A549 (cell line): Measurements from ENCODE around the gene MGAT2. TPM values are rescaled to one million over a fixed set of nuclear protein-coding genes. Genes with fewer than 3 reads are reported as not detected.

Experiments
- ATAC-seq, 2 experiments: fragments of 200-7000 bp in 1 of 2; fragments of >200 bp in 1 of 2; cut with Nextera tagmentation in 1 of 2; cut with Tn5 transposase in 1 of 2; 3 replicates each; pipeline versions ENCODE4 v1.8.0 to v1.9.1; 2018 to 2020; ENCODE audit warnings: mild to moderate bottlenecking in 1 of 2, moderate library complexity in 1 of 2
- CTCF ChIA-PET: fragments of 300-600 bp; sonication (Branson Sonifier 250); formaldehyde crosslinking; extraction: SDS; loops from one replicate; lab custom pipeline; 2021; ENCODE audit warnings: antibody characterized with exemption, inconsistent platforms; lab: Yijun Ruan, JAX
- POLR2A ChIA-PET: fragments of 350-600 bp; formaldehyde crosslinking; extraction: SDS; loops from one replicate; lab custom pipeline; 2021; ENCODE audit warnings: antibody characterized with exemption, inconsistent platforms; lab: Yijun Ruan, JAX
- DNase-seq, 2 experiments: peaks; one replicate each; pipeline versions ENCODE4 v3.0.0 to v3.0.0-alpha.2; 2011 to 2016; ENCODE audit warnings: low read depth in 1 of 2, low spot score in 1 of 2
- FAIRE-seq: peaks from 2 replicates; lab custom pipeline; 2011; peaks lifted over from hg19 to GRCh38; lab: Jason Lieb, UNC
- H3K27ac ChIP-seq, 2 experiments: fragments of >200 bp; sonication (Bioruptor Twin); formaldehyde crosslinking; 3 replicates each; pipeline ENCODE4 v1.5.1; 2016 to 2017
- H3K4me1 ChIP-seq: fragments of >200 bp; sonication (Bioruptor Twin); formaldehyde crosslinking; 3 replicates; pipeline ENCODE4 v1.6.1; 2016
- H3K4me2 ChIP-seq: fragments of >200 bp; sonication (Bioruptor Twin); formaldehyde crosslinking; 3 replicates; pipeline ENCODE4 v1.6.1; 2016
- H3K4me3 ChIP-seq: fragments of >200 bp; sonication (Bioruptor Twin); formaldehyde crosslinking; 3 replicates; pipeline ENCODE4 v1.5.1; 2016
- H3K9me3 ChIP-seq: fragments of >200 bp; sonication (Bioruptor Twin); formaldehyde crosslinking; 3 replicates; pipeline ENCODE4 v1.6.1; 2016
- BCL3 ChIP-seq: fragments of >200 bp; sonication (Bioruptor Twin); formaldehyde crosslinking; IDR thresholded peaks from 3 replicates; pipeline ENCODE4 v1.6.1; 2016
- CTCF ChIP-seq: fragments of >200 bp; sonication (Bioruptor Twin); formaldehyde crosslinking; IDR thresholded peaks from 3 replicates; pipeline ENCODE4 v1.5.1; 2016
- E2F6 ChIP-seq: IDR thresholded peaks from 2 replicates; pipeline ENCODE4 v1.6.1; 2012; ENCODE audit warnings: low read depth, borderline replicate concordance
- ELK1 ChIP-seq: fragments of 150-350 bp; IDR thresholded peaks from 2 replicates; pipeline ENCODE4 v1.6.1; 2014; ENCODE audit warnings: low read depth, mild to moderate bottlenecking, low read length
- FOSB ChIP-seq: fragments of 250-450 bp; sonication (Bioruptor Pico); IDR thresholded peaks from 2 replicates; pipeline ENCODE4 v1.5.0; 2020; ENCODE audit warnings: mild to moderate bottlenecking, moderate library complexity
- FOSL2 ChIP-seq, 2 experiments: fragments of 450-650 bp in 1 of 2; fragments of >200 bp in 1 of 2; sonication (Bioruptor Twin) in 1 of 2; formaldehyde crosslinking; IDR thresholded peaks; 2 replicates each; pipeline versions ENCODE4 v1.5.0 to v1.6.1; 2016 to 2020; ENCODE audit warnings: mild to moderate bottlenecking in 1 of 2, moderate library complexity in 1 of 2
- HES2 ChIP-seq: fragments of >200 bp; sonication (Bioruptor Twin); formaldehyde crosslinking; IDR thresholded peaks from 2 replicates; pipeline ENCODE4 v1.6.1; 2016
- HEYL ChIP-seq: fragments of 250-450 bp; sonication (Bioruptor Pico); IDR thresholded peaks from 2 replicates; pipeline ENCODE4 v1.8.0; 2021; ENCODE audit warnings: mild to moderate bottlenecking, moderate library complexity
- HOXA7 ChIP-seq: fragments of 250-450 bp; sonication (Bioruptor Pico); IDR thresholded peaks from 2 replicates; pipeline ENCODE4 v1.5.0; 2020; ENCODE audit warnings: mild to moderate bottlenecking, moderate library complexity
- HOXB5 ChIP-seq: fragments of 250-450 bp; sonication (Bioruptor Pico); IDR thresholded peaks from 2 replicates; pipeline ENCODE4 v1.5.0; 2020; ENCODE audit warnings: mild to moderate bottlenecking, moderate library complexity
- JUN ChIP-seq, 2 experiments: fragments of >200 bp; sonication (Bioruptor Twin); formaldehyde crosslinking; IDR thresholded peaks; 2 replicates in 1 of 2; 3 replicates in 1 of 2; pipeline ENCODE4 v1.6.1; 2016 to 2017
- KDM1A ChIP-seq: fragments of 200-600 bp; sonication (generic); IDR thresholded peaks from 2 replicates; pipeline ENCODE4 v1.6.1; 2016; ENCODE audit warnings: low read depth, mild to moderate bottlenecking
- MAX ChIP-seq: IDR thresholded peaks from 2 replicates; pipeline ENCODE4 v1.6.1; 2012
- PBX3 ChIP-seq: IDR thresholded peaks from 2 replicates; pipeline ENCODE4 v1.6.1; 2012
- PHF8 ChIP-seq: fragments of 200-600 bp; sonication (generic); IDR thresholded peaks from 2 replicates; pipeline ENCODE4 v1.6.1; 2016; ENCODE audit warnings: low read depth, mild to moderate bottlenecking, antibody characterized with exemption, moderate library complexity, borderline replicate concordance
- POLR2A ChIP-seq: IDR thresholded peaks from 2 replicates; pipeline ENCODE4 v1.6.1; 2012; ENCODE audit warnings: mild to moderate bottlenecking, low read length
- RAD21 ChIP-seq, 2 experiments: fragments of >200 bp in 1 of 2; sonication (Bioruptor Twin) in 1 of 2; formaldehyde crosslinking in 1 of 2; IDR thresholded peaks in 1 of 2; conservative IDR thresholded peaks in 1 of 2; 2 replicates in 1 of 2; 3 replicates in 1 of 2; pipeline ENCODE4 v1.6.1; 2012 to 2018; ENCODE audit warnings: inconsistent platforms in 1 of 2
- RARB ChIP-seq: fragments of 250-450 bp; sonication (Bioruptor Pico); IDR thresholded peaks from 2 replicates; pipeline ENCODE4 v1.8.0; 2021; ENCODE audit warnings: mild to moderate bottlenecking, moderate library complexity
- RFX5 ChIP-seq: fragments of 450-650 bp; IDR thresholded peaks from 2 replicates; pipeline ENCODE4 v1.7.1; 2014; ENCODE audit warnings: antibody characterized with exemption, mild to moderate bottlenecking, moderate library complexity
- RNF2 ChIP-seq: fragments of 200-600 bp; sonication (generic); IDR thresholded peaks from 2 replicates; pipeline ENCODE4 v1.6.1; 2016; ENCODE audit warnings: low read depth, mild to moderate bottlenecking, antibody characterized with exemption, moderate library complexity, borderline replicate concordance
- SREBF2 ChIP-seq: fragments of 450-650 bp; IDR thresholded peaks from 2 replicates; pipeline ENCODE4 v1.6.1; 2014; ENCODE audit warnings: mild to moderate bottlenecking, moderate library complexity
- TFCP2L1 ChIP-seq: fragments of 250-450 bp; sonication (Bioruptor Pico); IDR thresholded peaks from 2 replicates; pipeline ENCODE4 v1.5.0; 2021; ENCODE audit warnings: mild to moderate bottlenecking
- TP53 ChIP-seq: fragments of 250-450 bp; sonication (Bioruptor Pico); IDR thresholded peaks from 2 replicates; pipeline ENCODE4 v1.5.0; 2021; ENCODE audit warnings: mild to moderate bottlenecking, moderate library complexity
- ZNF302 ChIP-seq: fragments of 250-450 bp; sonication (Bioruptor Pico); IDR thresholded peaks from 2 replicates; pipeline ENCODE4 v1.9.0; 2021; ENCODE audit warnings: inconsistent platforms, mild to moderate bottlenecking, moderate library complexity
- ZSCAN20 ChIP-seq: fragments of 250-450 bp; sonication (Bioruptor Pico); IDR thresholded peaks from 2 replicates; pipeline ENCODE4 v1.8.0; 2022; ENCODE audit warnings: mild to moderate bottlenecking, moderate library complexity
- WGBS: methylation state at CpG from one replicate; pipeline ENCODE4 v1.1.6; 2017; ENCODE audit errors: missing lambda C conversion rate; 5-methylcytosine and 5-hydroxymethylcytosine counted together
- polyA plus RNA-seq, 4 experiments: library from polyadenylated mRNA; depleted of rRNA in 3 of 4; stranded (reverse); fragments of >200 nt; fragmentation: RNase III in 1 of 4; extraction: RNeasy Plus Mini Kit Qiagen cat#74134 plus additional on column Dnase treatment in 1 of 4; gene quantifications; 2 replicates in 3 of 4; 3 replicates in 1 of 4; pipeline ENCODE4 v1.2.3, GENCODE V29; 2011 to 2017

Gene MGAT2
- polyA plus RNA-seq, 2 of the 4 experiments (the other 2 are of a cell fraction): 27.0 to 35.6 TPM

GRCh38 chr14:49585803-49586672 is 34.6 kb upstream of the MGAT2 start, which contains the start of gene RPS29 (continued):
- TF ChIP-seq E2F6: 0 out of 2 replicates have a peak, but pooled peaks have one; percentile 36
- peak; percentile 92 for TF ChIP-seq MAX
- peak; percentile 28; the same call in 1 of the 2 replicates for TF ChIP-seq TP53 (CRISPR knock-in tag)
- peak; percentile 98 for TF ChIP-seq PHF8
- TF ChIP-seq JUN (IDR thresholded peaks at IDR 0.05): peak; percentile 92 to 98
- peak; percentile 89 for TF ChIP-seq SREBF2
- no peak; the same call in 1 of the 2 replicates for TF ChIP-seq HOXA7 (CRISPR knock-in tag)
- TF ChIP-seq HEYL (CRISPR knock-in tag): no peak
- no peak for TF ChIP-seq ELK1
- peak; percentile 95; the same call in 2 of the 3 replicates for TF ChIP-seq BCL3
- TF ChIP-seq PBX3: 0 out of 2 replicates have a peak, but pooled peaks have one; percentile 38
- TF ChIP-seq RNF2: no peak
- TF ChIP-seq POLR2A: peak; percentile 78
- TF ChIP-seq KDM1A: no peak
- peak; percentile 61 for TF ChIP-seq TFCP2L1
- 0 out of 2 replicates have a peak, but pooled peaks have one; percentile 14 for TF ChIP-seq FOSL2 (IDR thresholded peaks at IDR 0.05)
- TF ChIP-seq FOSL2 (CRISPR knock-in tag; IDR thresholded peaks at IDR 0.05): peak; percentile 98

- peaks cover 27% of the 10 kb centered on the region for H3K4me1 ChIP-seq
- H3K4me2 ChIP-seq: peak overlapping the region; percentile 52
- H3K4me3 ChIP-seq: peak overlapping the region; percentile 14; the same call in 2 of the 3 replicates
- DNase-seq (peak; percentile 51 to 83), ATAC-seq (peak; percentile 27 to 32), FAIRE-seq (no peak)
- no peaks in the 10 kb centered on the region for H3K9me3 ChIP-seq
- 1% methylated on average over 13 of the region's 21 CpGs for whole genome bisulfite sequencing
- 0 out of 6 replicates have a peak overlapping the region, but pooled peaks of 1 of the 2 experiments have one; percentile 35 for H3K27ac ChIP-seq
- POLR2A ChIA-PET: interaction anchor here (0.6 to 3.1 kb wide), 11 partner anchors 7 to 266 kb away, joined by 3 to 50 read pairs (median 4); partner anchors contain the start of genes KLHDC2, LRR1, MGAT2 and NEMF
- CTCF ChIA-PET: interaction anchor here (0.9 to 2.5 kb wide), 14 partner anchors 8 to 126 kb away, joined by 3 to 18 read pairs (median 6); partner anchors contain the start of genes DNAAF2 and LRR1
- peak; percentile 99 for TF ChIP-seq CTCF
- no peak for TF ChIP-seq RARB (CRISPR knock-in tag)
- TF ChIP-seq FOSB: no peak
- no peak for TF ChIP-seq ZSCAN20
- TF ChIP-seq ZNF302: no peak
- TF ChIP-seq RAD21 (conservative IDR thresholded peaks at IDR 0.05 in 1 of 2, IDR thresholded peaks at IDR 0.05 in 1 of 2): peak; percentile 32 to 33; a peak in 1 of 5 replicates
- TF ChIP-seq BCL3: no peak
- TF ChIP-seq HES2: no peak
- TF ChIP-seq RFX5: no peak
- TF ChIP-seq HOXB5 (CRISPR knock-in tag): no peak
These were observed 33.7 kb upstream of the MGAT2 start for GRCh38 chr14:49586673-49587460.
